ENCODE measurements around the gene CCDC80. TPM values are rescaled to one million over a fixed set of nuclear protein-coding genes. Genes with fewer than 3 reads are reported as not detected.

CCDC80 gene, protein sequence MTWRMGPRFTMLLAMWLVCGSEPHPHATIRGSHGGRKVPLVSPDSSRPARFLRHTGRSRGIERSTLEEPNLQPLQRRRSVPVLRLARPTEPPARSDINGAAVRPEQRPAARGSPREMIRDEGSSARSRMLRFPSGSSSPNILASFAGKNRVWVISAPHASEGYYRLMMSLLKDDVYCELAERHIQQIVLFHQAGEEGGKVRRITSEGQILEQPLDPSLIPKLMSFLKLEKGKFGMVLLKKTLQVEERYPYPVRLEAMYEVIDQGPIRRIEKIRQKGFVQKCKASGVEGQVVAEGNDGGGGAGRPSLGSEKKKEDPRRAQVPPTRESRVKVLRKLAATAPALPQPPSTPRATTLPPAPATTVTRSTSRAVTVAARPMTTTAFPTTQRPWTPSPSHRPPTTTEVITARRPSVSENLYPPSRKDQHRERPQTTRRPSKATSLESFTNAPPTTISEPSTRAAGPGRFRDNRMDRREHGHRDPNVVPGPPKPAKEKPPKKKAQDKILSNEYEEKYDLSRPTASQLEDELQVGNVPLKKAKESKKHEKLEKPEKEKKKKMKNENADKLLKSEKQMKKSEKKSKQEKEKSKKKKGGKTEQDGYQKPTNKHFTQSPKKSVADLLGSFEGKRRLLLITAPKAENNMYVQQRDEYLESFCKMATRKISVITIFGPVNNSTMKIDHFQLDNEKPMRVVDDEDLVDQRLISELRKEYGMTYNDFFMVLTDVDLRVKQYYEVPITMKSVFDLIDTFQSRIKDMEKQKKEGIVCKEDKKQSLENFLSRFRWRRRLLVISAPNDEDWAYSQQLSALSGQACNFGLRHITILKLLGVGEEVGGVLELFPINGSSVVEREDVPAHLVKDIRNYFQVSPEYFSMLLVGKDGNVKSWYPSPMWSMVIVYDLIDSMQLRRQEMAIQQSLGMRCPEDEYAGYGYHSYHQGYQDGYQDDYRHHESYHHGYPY
- total RNA-seq, result not detected

DNA sequence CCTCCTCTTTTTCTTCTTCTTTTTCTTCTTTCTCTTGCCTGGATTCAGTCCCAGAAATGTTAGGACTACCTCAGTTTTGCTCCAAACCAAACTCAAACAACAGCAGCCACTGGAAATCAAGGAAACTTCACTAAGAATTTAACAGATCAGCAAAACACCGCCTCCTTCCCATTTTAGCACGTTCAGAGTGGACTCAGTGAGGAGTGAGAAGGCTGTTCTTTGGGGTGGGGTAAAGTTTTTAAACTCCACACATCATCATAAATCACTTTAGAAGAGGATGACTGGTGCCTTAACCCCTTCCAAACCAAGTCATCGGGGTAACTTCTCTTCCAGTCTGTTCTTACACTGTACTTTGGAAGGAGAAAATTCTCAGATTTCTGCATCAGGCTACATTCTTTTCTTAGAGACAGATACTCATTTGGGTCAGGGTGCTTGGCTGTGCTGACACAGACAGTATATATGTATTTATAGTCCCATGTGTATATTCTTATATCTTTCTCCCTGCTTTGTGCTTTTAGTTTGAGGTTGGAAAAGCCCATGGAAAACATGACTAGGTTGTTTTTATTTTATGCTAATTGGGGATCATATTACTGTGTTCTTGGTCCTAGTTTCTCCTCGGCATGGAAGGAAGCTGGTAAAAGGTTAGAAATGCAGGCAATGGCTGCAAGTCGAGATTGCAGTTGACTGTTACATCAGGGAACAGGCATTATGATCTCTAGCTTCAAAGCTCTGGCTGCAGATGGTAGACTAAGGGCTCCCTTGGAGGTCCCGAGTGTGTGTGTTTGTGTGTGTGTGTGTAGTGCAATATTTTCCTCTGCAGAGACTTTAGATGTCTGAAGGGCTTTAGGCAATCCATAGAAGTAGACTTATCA lies at the start of gene CCDC80:
Gene CCDC80, minus strand, starts transcription at position 214 of the 872 bp plus-strand sequence. CDS start 1,238 bp downstream, outside the sequence.
- no peaks in the 10 kb centered on the region for H3K9me3 Mint-ChIP-seq
- no peaks in the 10 kb centered on the region for H3K36me3 Mint-ChIP-seq (ENCODE audit: low read depth)
- H3K4me3 Mint-ChIP-seq, result no peak within 1 kb of the TSS
- peaks cover 7% of the 10 kb centered on the region for H3K4me1 Mint-ChIP-seq
- no peak within 1 kb of the TSS for H3K27ac Mint-ChIP-seq
- ATAC-seq (replicated peaks), result no peak
- H3K27me3 Mint-ChIP-seq, result peaks cover 6% of the 10 kb centered on the region

DNA sequence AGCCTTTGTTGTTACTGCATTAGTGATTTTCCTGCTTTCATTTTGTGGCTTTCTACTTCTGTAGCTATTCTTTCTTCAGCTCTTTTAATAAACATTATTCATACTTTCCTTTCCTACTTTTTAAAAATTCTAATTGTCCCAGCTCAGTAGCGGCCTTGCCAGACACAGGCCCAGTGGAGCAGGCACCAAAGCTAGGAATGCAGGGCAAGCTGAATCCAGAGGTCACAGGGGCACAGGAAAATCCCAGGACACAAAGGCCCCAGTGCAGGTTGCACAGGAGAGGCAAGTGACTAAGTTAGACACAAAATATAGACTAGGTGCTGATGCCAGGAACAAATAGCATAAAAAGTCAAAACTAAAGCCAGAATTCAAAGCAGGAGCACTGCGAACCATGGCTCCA lies 49.0 kb upstream of the CCDC80 start:
- H3K27ac Mint-ChIP-seq, result no peak overlapping the region
- no peak for ATAC-seq (replicated peaks)
- H3K9me3 Mint-ChIP-seq, result no peaks in the 10 kb centered on the region
- no peak overlapping the region for H3K4me3 Mint-ChIP-seq
- H3K4me1 Mint-ChIP-seq, result no peaks in the 10 kb centered on the region
- peaks cover 10% of the 10 kb centered on the region for H3K27me3 Mint-ChIP-seq
- no peaks in the 10 kb centered on the region for H3K36me3 Mint-ChIP-seq (ENCODE audit: low read depth)

DNA sequence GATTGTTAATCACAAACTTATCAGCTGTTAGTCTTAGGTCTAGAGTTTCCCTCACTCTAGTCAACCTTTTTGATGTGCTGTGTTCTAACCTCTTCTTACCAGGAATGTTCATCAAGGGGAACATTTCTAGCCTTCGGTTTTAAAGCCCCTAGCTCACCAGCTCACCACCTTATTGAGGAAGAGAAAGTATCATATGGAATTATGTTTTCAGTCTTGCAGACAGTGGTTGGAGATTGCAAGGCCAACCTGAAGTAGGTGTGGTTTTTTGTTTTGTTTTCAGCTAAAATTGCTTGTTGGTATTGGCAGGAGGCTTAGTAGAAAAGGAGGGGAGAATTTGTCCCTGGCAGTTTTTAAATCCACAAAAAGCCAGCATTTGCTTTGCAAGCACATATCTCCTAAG lies 48.4 kb upstream of the CCDC80 start:
- Mint-ChIP-seq H3K36me3 (ENCODE audit: low read depth) (no peaks in the 10 kb centered on the region), H3K27ac (no peak overlapping the region), H3K4me1 (no peaks in the 10 kb centered on the region), H3K27me3 (peaks cover 12% of the 10 kb centered on the region), H3K4me3 (no peak overlapping the region), H3K9me3 (no peaks in the 10 kb centered on the region)
- ATAC-seq (replicated peaks), result no peak

DNA sequence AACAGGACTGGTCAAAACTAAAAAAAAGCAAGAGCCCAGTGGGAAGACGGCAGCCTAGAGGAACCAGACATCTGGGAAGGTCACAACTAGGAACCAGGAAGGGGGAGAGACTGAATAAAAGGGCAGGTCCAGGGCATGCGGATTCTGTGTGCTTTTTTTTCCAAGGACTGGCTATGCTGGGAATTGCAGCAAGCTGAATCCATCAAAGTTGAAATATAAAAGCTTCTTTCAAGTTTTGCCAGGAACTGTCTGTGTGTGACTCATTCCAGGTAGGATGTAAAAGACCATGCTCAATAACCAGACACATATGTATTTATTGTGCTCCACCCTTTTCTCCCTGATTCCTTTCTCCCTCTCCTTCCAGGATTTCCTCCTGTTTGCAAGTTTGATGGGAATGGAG lies 47.9 kb upstream of the CCDC80 start:
- H3K4me1 Mint-ChIP-seq, result no peaks in the 10 kb centered on the region

DNA sequence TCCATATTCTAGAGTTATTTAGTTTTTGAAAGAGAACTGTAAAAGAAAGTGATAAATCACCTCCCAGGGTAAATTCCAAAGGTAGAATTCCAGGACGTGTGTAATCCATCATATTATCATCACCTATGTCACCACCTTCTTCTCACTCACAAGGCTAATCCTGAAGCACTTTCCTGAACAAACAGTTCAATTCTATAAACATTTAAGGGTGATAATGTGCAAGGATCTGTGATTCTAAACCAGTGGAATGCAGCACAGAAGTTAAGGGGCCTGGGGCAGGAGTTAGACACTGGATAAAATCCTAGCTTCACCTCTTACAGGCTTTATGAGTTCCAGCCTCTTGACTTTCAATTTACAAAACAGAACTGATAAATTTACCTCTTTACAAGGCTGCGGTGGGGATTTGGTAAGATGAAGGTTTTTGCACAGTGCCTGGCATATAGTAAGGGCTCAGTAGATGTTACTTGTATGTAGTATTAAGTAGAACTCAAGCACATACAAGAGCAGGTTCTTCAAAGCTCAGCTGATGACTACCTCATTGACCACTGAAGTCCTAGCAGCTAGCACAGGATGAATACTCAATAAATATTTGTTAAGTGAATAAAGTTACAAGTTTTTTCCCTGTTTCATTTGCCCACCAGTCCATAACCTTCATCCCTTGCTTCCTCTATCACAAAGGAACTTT lies 47.3 kb upstream of the CCDC80 start:
- Mint-ChIP-seq H3K27me3 (peaks cover 15% of the 10 kb centered on the region), H3K9me3 (no peaks in the 10 kb centered on the region), H3K4me1 (no peaks in the 10 kb centered on the region), H3K36me3 (ENCODE audit: low read depth) (no peaks in the 10 kb centered on the region), H3K27ac (no peak overlapping the region), H3K4me3 (no peak overlapping the region)
- no peak for ATAC-seq (replicated peaks)

More for the DNA sequence above, 47.9 kb upstream of the CCDC80 start:
- Mint-ChIP-seq H3K27ac (no peak overlapping the region), H3K9me3 (no peaks in the 10 kb centered on the region), H3K27me3 (peaks cover 15% of the 10 kb centered on the region), H3K36me3 (ENCODE audit: low read depth) (no peaks in the 10 kb centered on the region), H3K4me3 (no peak overlapping the region)
- ATAC-seq (replicated peaks), result no peak

DNA sequence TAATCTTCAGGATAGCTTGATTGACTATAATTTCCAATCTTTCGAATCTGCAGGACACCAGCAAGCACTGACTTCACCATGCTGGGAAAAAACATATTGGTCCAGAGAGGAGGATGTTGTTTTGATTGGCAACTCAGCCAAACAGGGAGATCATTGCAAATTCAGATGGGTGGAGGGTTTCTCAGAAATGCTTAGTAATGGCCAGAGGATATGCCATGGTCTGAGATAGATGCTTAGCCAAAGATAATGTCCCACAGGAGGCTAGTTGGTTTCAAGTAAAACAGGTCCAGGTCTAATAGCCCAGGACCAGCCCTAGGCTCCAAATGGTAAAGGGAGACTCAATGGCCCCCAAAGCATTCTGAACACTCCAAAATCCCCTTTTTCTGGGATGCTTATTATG lies 46.7 kb upstream of the CCDC80 start:
- H3K27me3 Mint-ChIP-seq, result peaks cover 15% of the 10 kb centered on the region
- H3K27ac Mint-ChIP-seq, result no peak overlapping the region
- no peaks in the 10 kb centered on the region for H3K4me1 Mint-ChIP-seq
- H3K9me3 Mint-ChIP-seq, result no peaks in the 10 kb centered on the region
- ATAC-seq (replicated peaks), result no peak
- H3K4me3 Mint-ChIP-seq, result no peak overlapping the region
- H3K36me3 Mint-ChIP-seq (ENCODE audit: low read depth), result no peaks in the 10 kb centered on the region

DNA sequence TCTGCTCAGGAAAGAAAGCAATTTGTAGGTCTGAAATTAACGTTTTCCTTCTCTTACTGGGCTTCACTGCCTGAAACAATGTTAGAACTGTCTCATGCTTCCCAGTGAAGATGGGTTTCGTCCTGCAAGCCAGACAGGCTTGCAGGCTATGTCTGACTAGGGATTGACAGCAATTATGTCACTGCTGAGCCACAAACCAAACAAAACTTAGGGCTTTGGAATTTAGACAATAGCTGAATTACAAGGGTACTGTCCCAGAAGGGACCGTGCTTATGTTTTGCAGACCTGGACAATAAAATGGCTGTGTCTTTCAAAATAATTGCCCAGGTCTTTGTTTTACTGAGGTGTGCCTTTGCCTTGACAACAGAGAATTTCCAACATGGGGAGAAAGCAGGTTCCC lies 46.3 kb upstream of the CCDC80 start:
- H3K36me3 Mint-ChIP-seq (ENCODE audit: low read depth), result no peaks in the 10 kb centered on the region
- no peak for ATAC-seq (replicated peaks)
- H3K9me3 Mint-ChIP-seq, result no peaks in the 10 kb centered on the region
- peaks cover 15% of the 10 kb centered on the region for H3K27me3 Mint-ChIP-seq
- no peak overlapping the region for H3K4me3 Mint-ChIP-seq
- H3K27ac Mint-ChIP-seq, result no peak overlapping the region
- no peaks in the 10 kb centered on the region for H3K4me1 Mint-ChIP-seq

DNA sequence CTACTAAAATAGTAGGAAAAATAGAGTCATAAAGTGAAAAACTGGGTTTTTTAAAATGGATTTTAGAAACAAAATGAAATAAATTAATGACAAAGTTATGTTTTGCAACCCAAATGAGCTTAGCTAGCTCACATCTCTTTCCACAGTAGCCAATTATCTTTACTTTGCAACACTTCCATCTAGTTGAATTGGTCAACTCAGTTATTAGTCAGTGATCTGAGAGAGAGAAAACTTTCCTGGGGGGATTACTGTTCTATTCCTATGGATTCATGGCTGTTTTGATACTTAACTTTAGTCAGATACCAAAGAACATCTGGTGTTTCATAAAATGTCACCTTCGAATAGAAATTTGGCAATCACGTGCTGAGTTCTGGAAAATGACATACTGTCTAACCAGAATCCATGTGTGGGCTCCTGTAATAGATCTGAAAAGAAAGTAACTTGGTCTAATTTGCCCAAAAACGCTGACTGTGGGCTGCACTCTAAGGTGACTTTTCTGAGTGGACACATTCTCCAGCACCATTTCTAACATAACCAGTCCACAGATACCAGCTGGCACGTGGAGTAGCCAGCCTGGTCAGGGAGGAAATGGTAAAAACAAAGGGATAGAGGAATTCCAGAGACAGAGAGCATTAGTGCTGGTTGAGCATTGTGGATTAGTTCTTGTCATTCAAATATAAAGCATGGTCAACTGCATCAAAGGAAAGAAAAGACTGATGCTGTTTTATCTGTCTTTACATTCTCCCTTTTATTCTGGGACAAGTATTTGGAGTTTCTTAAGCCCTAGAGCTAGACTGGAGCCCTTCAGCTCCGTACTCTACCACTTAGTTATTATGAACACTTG lies 45.2 kb upstream of the CCDC80 start:
- H3K27me3 Mint-ChIP-seq, result peaks cover 15% of the 10 kb centered on the region
- H3K36me3 Mint-ChIP-seq (ENCODE audit: low read depth), result no peaks in the 10 kb centered on the region
- H3K4me3 Mint-ChIP-seq, result no peak overlapping the region
- no peak for ATAC-seq (replicated peaks)
- no peaks in the 10 kb centered on the region for H3K9me3 Mint-ChIP-seq
- no peak overlapping the region for H3K27ac Mint-ChIP-seq
- no peaks in the 10 kb centered on the region for H3K4me1 Mint-ChIP-seq

DNA sequence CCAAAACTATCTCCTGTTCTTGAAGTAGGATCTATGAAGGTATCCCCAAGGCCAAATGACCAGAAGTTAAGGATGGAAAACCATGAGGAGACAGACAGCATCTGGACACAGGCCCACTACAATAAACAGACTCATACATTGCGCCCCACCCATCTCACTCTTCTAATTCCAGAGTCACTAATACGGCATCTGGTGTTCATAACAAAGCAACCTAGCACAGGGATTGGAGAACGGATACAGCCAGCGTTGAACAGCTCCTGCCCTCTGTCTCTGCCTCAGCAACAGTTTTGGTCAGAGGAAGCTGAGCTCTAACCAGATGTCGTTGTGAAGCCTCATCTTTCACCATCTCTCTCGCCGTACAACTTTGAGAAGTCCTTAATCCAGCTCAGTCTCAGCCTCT lies 44.5 kb upstream of the CCDC80 start:
- no peak overlapping the region for H3K4me3 Mint-ChIP-seq
- H3K27me3 Mint-ChIP-seq, result peaks cover 15% of the 10 kb centered on the region
- H3K36me3 Mint-ChIP-seq (ENCODE audit: low read depth), result no peaks in the 10 kb centered on the region
- no peak for ATAC-seq (replicated peaks)
- H3K9me3 Mint-ChIP-seq, result no peaks in the 10 kb centered on the region
- H3K4me1 Mint-ChIP-seq, result no peaks in the 10 kb centered on the region
- H3K27ac Mint-ChIP-seq, result no peak overlapping the region

DNA sequence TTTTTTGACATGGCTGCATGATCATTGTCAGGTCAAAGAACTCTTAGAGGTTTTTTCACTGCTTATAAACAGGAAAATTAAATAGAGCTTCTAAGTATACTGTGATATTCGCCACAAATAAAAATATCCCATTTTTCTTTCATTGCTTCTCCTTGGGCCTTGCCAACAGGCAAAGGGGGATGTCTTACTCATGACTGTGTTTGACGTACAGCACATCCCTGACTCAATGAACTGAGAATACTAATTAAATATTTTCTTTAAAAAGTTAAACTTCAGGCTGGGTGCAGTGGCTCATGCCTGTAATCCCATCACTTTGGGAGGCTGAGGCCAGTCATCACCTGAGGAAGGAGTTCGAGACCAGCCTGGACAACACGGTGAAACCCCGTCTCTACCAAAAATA lies 41.4 kb upstream of the CCDC80 start:
- no peak for ATAC-seq (replicated peaks)
- Mint-ChIP-seq H3K27me3 (peaks cover 15% of the 10 kb centered on the region), H3K4me3 (no peak overlapping the region), H3K4me1 (peaks cover 4% of the 10 kb centered on the region), H3K27ac (no peak overlapping the region), H3K9me3 (no peaks in the 10 kb centered on the region), H3K36me3 (ENCODE audit: low read depth) (no peaks in the 10 kb centered on the region)

DNA sequence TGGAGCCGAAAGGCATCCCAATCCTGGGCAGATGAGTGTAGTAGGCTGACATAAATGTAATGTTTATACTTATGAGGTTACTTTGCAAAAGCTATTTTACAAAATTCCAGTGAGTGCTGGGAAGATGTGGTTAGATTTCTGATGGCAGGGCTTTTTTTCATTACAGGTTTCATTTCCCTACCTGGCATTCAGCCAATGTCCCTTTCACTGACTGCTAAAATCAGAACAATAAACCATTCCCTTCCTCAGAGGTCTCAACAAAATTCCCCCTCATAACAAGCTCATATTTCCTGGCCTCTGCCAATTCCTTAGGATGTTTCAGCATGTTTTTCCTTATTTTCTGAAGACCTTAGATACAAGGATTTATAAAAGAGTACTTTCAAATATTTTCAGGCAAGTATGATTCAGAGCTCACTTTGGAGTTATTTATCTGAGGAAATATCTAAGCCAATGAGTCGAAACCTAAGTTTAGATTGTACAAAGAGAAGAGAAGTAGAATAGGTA lies 40.9 kb upstream of the CCDC80 start:
- Mint-ChIP-seq H3K9me3 (no peaks in the 10 kb centered on the region), H3K36me3 (ENCODE audit: low read depth) (no peaks in the 10 kb centered on the region), H3K27me3 (peaks cover 15% of the 10 kb centered on the region), H3K4me1 (peaks cover 8% of the 10 kb centered on the region), H3K4me3 (no peak overlapping the region), H3K27ac (no peak overlapping the region)
- ATAC-seq (replicated peaks), result no peak

DNA sequence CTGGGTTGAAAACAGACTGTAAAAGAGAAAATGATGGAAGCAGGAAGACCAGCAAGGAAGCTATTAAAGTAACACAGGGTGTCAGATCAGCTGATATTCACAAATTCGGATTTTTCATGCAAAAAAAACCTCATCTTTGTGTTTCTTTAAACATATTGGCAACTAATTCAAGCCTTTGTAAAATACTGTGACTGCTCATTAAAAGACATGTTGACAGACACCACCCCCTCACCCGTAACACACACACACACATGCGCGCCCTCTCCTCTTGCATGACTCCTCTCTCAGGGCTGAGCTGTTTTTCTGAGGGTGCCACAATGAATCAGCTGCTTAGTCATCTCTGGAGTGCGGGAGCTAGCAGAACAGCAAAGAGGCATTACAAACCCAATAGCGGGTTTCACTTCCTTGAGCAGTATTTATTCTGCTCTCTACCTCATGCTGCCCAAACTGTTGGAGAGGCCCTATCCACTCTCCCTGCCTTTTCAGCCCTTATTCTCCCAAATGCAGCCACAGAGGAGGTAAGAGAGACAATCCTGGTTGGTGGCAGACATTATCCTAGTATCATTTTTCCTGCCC lies 35.8 kb upstream of the CCDC80 start:
- Mint-ChIP-seq H3K27me3 (no peaks in the 10 kb centered on the region), H3K27ac (peak overlapping the region; percentile 80), H3K4me3 (peak overlapping the region; percentile 70), H3K9me3 (no peaks in the 10 kb centered on the region), H3K36me3 (ENCODE audit: low read depth) (no peaks in the 10 kb centered on the region), H3K4me1 (peaks cover 41% of the 10 kb centered on the region)
- peak; percentile 98 for ATAC-seq (replicated peaks)

Measured in activated T-helper 17 cell treated with anti-CD3 and anti-CD28 coated beads, Interleukin-2, amount 50 U/mL, for 72 hours (primary cell).